Activated B cell treated with CpG ODN at 0.5 μM for 24 hours (primary cell): ENCODE data around the gene B4GALT2. TPM values are rescaled to one million over a fixed set of nuclear protein-coding genes. Genes with fewer than 3 reads are reported as not detected.

Experiments
- ATAC-seq: fragments of 200-7000 bp; cut with Tn5 transposase; one replicate; pipeline ENCODE4 v1.10.0; 2021; ENCODE audit warnings: low read depth, mild to moderate bottlenecking, moderate library complexity
- CTCF ChIA-PET: fragments of 350-600 bp; sonication (Branson Sonifier 250); formaldehyde crosslinking; loops from one replicate; lab custom pipeline; 2021; ENCODE audit warnings: antibody characterized with exemption; lab: Charles Lee
- POLR2A ChIA-PET: fragments of 350-600 bp; sonication (Branson Sonifier 250); formaldehyde crosslinking; loops from one replicate; lab custom pipeline; 2021; ENCODE audit warnings: antibody characterized with exemption; lab: Charles Lee
- DNase-seq: peaks from one replicate; pipeline ENCODE4 v3.0.0; 2022
- H3K27ac Mint-ChIP-seq: one replicate; pipeline ENCODE4 v1.8.0; 2020; ENCODE audit warnings: mixed read lengths
- H3K27me3 Mint-ChIP-seq: one replicate; pipeline ENCODE4 v1.8.0; 2021; ENCODE audit warnings: mixed read lengths
- H3K36me3 Mint-ChIP-seq: one replicate; pipeline ENCODE4 v1.8.0; 2021; ENCODE audit warnings: low read depth, mixed read lengths
- H3K4me1 Mint-ChIP-seq: one replicate; pipeline ENCODE4 v1.8.0; 2021; ENCODE audit warnings: mixed read lengths
- H3K4me3 Mint-ChIP-seq: one replicate; pipeline ENCODE4 v1.8.0; 2020; ENCODE audit warnings: mild to moderate bottlenecking, mixed read lengths
- H3K9me3 Mint-ChIP-seq: one replicate; pipeline ENCODE4 v1.8.0; 2020; ENCODE audit warnings: mixed read lengths
- intact Hi-C: fragments of 100-400 bp; cut with micrococcal nuclease; formaldehyde crosslinking; loops from one replicate; pipeline ENCODE4 v1.15.1; 2024
- total RNA-seq: library from RNA; stranded (reverse); gene quantifications from 2 replicates; pipeline ENCODE4 v1.2.3, GENCODE V29; 2022
- TF ChIP-seq, protein P1 (sequence below): fragments of 200-600 bp; IDR thresholded peaks from one replicate; pipeline ENCODE4 v1.8.0; 2022; ENCODE audit warnings: antibody characterized with exemption, mild to moderate bottlenecking

B4GALT2 gene
- total RNA-seq, 1 donor from 2014 or later = 8.1 TPM

GRCh38 chr1:43973981-43974442 is 5.0 kb upstream of the B4GALT2 start:
- peak overlapping the region; percentile 91 for H3K27ac Mint-ChIP-seq
- peaks cover 53% of the 10 kb centered on the region for H3K36me3 Mint-ChIP-seq
- ATAC-seq (no peak), DNase-seq (no peak)
- ChIA-PET CTCF (no interaction called here), POLR2A (interaction anchor here (1.5 to 3.3 kb wide), 6 partner anchors 15 to 324 kb away, joined by 4 to 23 read pairs (median 8); partner anchors contain the start of genes CCDC24, IPO13, KDM4A and SLC6A9)
- H3K27me3 Mint-ChIP-seq = no peaks in the 10 kb centered on the region
- peak overlapping the region; percentile 92 for H3K4me3 Mint-ChIP-seq
- intact Hi-C loops = loop anchor here (1.0 to 10.0 kb wide), 7 partner anchors 17 to 1639 kb away; partner anchors contain the start of genes CCDC24, CDC20, DMAP1 and FOXJ3
- TF ChIP-seq, protein P1, sequence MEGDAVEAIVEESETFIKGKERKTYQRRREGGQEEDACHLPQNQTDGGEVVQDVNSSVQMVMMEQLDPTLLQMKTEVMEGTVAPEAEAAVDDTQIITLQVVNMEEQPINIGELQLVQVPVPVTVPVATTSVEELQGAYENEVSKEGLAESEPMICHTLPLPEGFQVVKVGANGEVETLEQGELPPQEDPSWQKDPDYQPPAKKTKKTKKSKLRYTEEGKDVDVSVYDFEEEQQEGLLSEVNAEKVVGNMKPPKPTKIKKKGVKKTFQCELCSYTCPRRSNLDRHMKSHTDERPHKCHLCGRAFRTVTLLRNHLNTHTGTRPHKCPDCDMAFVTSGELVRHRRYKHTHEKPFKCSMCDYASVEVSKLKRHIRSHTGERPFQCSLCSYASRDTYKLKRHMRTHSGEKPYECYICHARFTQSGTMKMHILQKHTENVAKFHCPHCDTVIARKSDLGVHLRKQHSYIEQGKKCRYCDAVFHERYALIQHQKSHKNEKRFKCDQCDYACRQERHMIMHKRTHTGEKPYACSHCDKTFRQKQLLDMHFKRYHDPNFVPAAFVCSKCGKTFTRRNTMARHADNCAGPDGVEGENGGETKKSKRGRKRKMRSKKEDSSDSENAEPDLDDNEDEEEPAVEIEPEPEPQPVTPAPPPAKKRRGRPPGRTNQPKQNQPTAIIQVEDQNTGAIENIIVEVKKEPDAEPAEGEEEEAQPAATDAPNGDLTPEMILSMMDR = no peak
- H3K9me3 Mint-ChIP-seq = no peaks in the 10 kb centered on the region
- H3K4me1 Mint-ChIP-seq = peaks cover 70% of the 10 kb centered on the region

GRCh38 chr1:43974443-43975248 is 4.4 kb upstream of the B4GALT2 start, which contains the start of gene ATP6V0B:
TSS of gene ATP6V0B (plus strand) at chr1:43974960. CDS start at chr1:43975041, 81 bp downstream.
- DNase-seq (peak; percentile 91), ATAC-seq (peak; percentile 70)
- H3K27me3 Mint-ChIP-seq = no peaks in the 10 kb centered on the region
- CTCF ChIA-PET = interaction anchor here (0.7 kb wide), 1 partner anchor 62 kb away, joined by 3 read pairs; no protein-coding TSS in a partner anchor
- H3K4me1 Mint-ChIP-seq = peaks cover 65% of the 10 kb centered on the region
- TF ChIP-seq, protein P1 = no peak
- H3K9me3 Mint-ChIP-seq = no peaks in the 10 kb centered on the region
- H3K4me3 Mint-ChIP-seq = peak within 1 kb of the TSS; percentile 92
- H3K27ac Mint-ChIP-seq = peak within 1 kb of the TSS; percentile 91
- H3K36me3 Mint-ChIP-seq = peaks cover 53% of the 10 kb centered on the region
- POLR2A ChIA-PET = interaction anchor here (0.5 to 3.3 kb wide), 14 partner anchors 8 to 325 kb away, joined by 3 to 23 read pairs (median 4); partner anchors contain the start of genes CCDC24, DMAP1, IPO13 and KDM4A
- intact Hi-C loops = loop anchor here (1.0 to 10.0 kb wide), 7 partner anchors 17 to 1640 kb away; partner anchors contain the start of genes CCDC24, CDC20, DMAP1 and FOXJ3

- POLR2A ChIA-PET = interaction anchor here (0.5 to 3.3 kb wide), 15 partner anchors 9 to 325 kb away, joined by 3 to 23 read pairs (median 5); partner anchors contain the start of genes CCDC24, DMAP1, IPO13 and KDM4A
- H3K4me3 Mint-ChIP-seq = peak overlapping the region; percentile 92
- TF ChIP-seq, protein P1 = no peak
- peaks cover 62% of the 10 kb centered on the region for H3K4me1 Mint-ChIP-seq
- no peaks in the 10 kb centered on the region for H3K9me3 Mint-ChIP-seq
- no peaks in the 10 kb centered on the region for H3K27me3 Mint-ChIP-seq
- CTCF ChIA-PET = interaction anchor here (0.7 kb wide), 1 partner anchor 62 kb away, joined by 3 read pairs; no protein-coding TSS in a partner anchor
- H3K36me3 Mint-ChIP-seq = peaks cover 47% of the 10 kb centered on the region
- ATAC-seq (peak; percentile 19), DNase-seq (peak; percentile 49)
- peak overlapping the region; percentile 91 for H3K27ac Mint-ChIP-seq
- intact Hi-C loops = loop anchor here (10.0 kb wide), 4 partner anchors 239 to 1641 kb away; partner anchors contain the start of genes CDC20, DMAP1, FOXJ3 and PPCS
These were observed 3.6 kb upstream of the B4GALT2 start for GRCh38 chr1:43975249-43975961.

- Mint-ChIP-seq H3K4me3 (peak overlapping the region; percentile 92), H3K27ac (peak overlapping the region; percentile 91), H3K9me3 (no peaks in the 10 kb centered on the region), H3K27me3 (no peaks in the 10 kb centered on the region), H3K4me1 (peaks cover 60% of the 10 kb centered on the region), H3K36me3 (peaks cover 45% of the 10 kb centered on the region)
- CTCF ChIA-PET = no interaction called here
- no peak for ATAC-seq
- TF ChIP-seq, protein P1 = no peak
- intact Hi-C loops = loop anchor here (10.0 kb wide), 4 partner anchors 239 to 1641 kb away; partner anchors contain the start of genes CDC20, DMAP1, FOXJ3 and PPCS
- DNase-seq = no peak
- POLR2A ChIA-PET = interaction anchor here (1.7 to 3.3 kb wide), 5 partner anchors 13 to 237 kb away, joined by 5 to 23 read pairs (median 12); partner anchors contain the start of genes CCDC24, DMAP1, IPO13 and SLC6A9
These were observed 3.0 kb upstream of the B4GALT2 start for GRCh38 chr1:43976045-43976444.
